Measurements from ENCODE around the gene PVR.
"Not testable (repeated sequence)": the region's sequence is repeated elsewhere in the genome, so short reads cannot be mapped to it uniquely, and the experiment has no call there.

DNA sequence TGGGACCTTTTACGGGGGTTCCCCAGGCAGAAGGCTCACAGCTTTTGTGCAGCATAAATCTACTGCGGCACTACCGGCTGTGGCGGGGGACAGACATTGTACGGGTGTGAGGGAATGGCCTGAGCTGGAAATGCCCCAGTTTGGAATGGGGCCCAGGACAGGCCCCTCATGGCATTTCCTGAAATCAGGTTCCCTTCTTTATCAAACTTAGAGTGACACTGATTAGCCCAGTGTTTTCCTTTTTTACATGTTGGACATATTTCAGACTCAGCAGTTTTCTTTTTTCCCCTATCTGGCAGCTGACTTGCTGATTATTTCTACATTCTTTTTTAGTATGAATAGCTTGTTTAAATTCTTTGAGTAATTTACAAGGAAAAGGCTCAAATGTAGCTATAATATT, 9.7 kb upstream of the PVR start:
- TF ChIP-seq CTCF (conservative IDR thresholded peaks at IDR 0.05; ENCODE audit: low read length); EZH2phosphoT487 (IDR thresholded peaks at IDR 0.05; ENCODE audit: borderline replicate concordance, low read depth, low read length): not testable (repeated sequence)
